Lung (tissue), 12 donors: ENCODE data around the gene STAT5B. TPM values are rescaled to one million over a fixed set of nuclear protein-coding genes. Genes with fewer than 3 reads are reported as not detected.

Source experiments
- ATAC-seq: fragments of 200-7000 bp; cut with Tn5 transposase; one replicate; pipeline ENCODE4 v1.9.1; 2020; ENCODE audit warnings: moderate number of reproducible peaks; ENCODE audit not compliant: insufficient read depth, low FRiP score
- DNase-seq, 3 donors: peaks; one replicate each; pipeline ENCODE4 v3.0.0-alpha.2; 2013 to 2017
- H3K27ac ChIP-seq, 2 donors: one replicate each; pipeline ENCODE4 v1.5.1; 2013; ENCODE audit warnings: mild to moderate bottlenecking in 2 of 2, moderate library complexity in 2 of 2, control low read depth in 1 of 2, inconsistent platforms in 1 of 2, low read depth in 1 of 2, low read length in 1 of 2
- H3K27me3 ChIP-seq, 3 donors: one replicate each; pipeline ENCODE4 v1.5.1; 2013; ENCODE audit warnings: low read length in 2 of 3; ENCODE audit not compliant: control insufficient read depth in 3 of 3, insufficient read depth in 3 of 3
- H3K36me3 ChIP-seq, 4 donors: one replicate each; pipeline ENCODE4 v1.5.1; 2013; ENCODE audit warnings: low read length in 4 of 4, mild to moderate bottlenecking in 1 of 4, moderate library complexity in 1 of 4; ENCODE audit not compliant: control insufficient read depth in 4 of 4, insufficient read depth in 4 of 4
- H3K4me1 ChIP-seq, 5 donors: one replicate each; pipeline ENCODE4 v1.5.1; 2013; ENCODE audit warnings: low read length in 5 of 5, mild to moderate bottlenecking in 2 of 5, moderate library complexity in 1 of 5; ENCODE audit not compliant: control insufficient read depth in 5 of 5, insufficient read depth in 5 of 5
- H3K4me3 ChIP-seq: one replicate; pipeline ENCODE4 v1.5.1; 2013; ENCODE audit warnings: mild to moderate bottlenecking, control low read depth, moderate library complexity
- H3K9ac ChIP-seq, 2 donors: one replicate each; pipeline ENCODE4 v1.5.1; 2013; ENCODE audit warnings: low read length in 2 of 2, control low read depth in 1 of 2; ENCODE audit not compliant: insufficient read depth in 1 of 2
- H3K9me3 ChIP-seq, 4 donors: one replicate each; pipeline ENCODE4 v1.5.1; 2013; ENCODE audit warnings: low read length in 3 of 4, mild to moderate bottlenecking in 1 of 4, moderate library complexity in 1 of 4; ENCODE audit not compliant: control insufficient read depth in 4 of 4, insufficient read depth in 3 of 4
- CTCF ChIP-seq: IDR thresholded peaks from 2 replicates; pipeline ENCODE4 v1.5.1; 2012; ENCODE audit warnings: mild to moderate bottlenecking; ENCODE audit errors: control extremely low read depth, extremely low read depth
- WGBS, 2 donors: extraction: QIAGEN DNeasy Blood & Tissue Kit; methylation state at CpG; one replicate each; pipeline ENCODE4 v1.1.7; 2013; 5-methylcytosine and 5-hydroxymethylcytosine counted together
- polyA plus RNA-seq, 2 donors: library from polyadenylated mRNA; stranded (reverse); fragments of 200-250 nt; gene quantifications; one replicate each; pipeline ENCODE4 v1.2.1, GENCODE V29; 2013
- total RNA-seq, 2 donors: library from RNA; depleted of rRNA in 1 of 2; stranded (reverse); fragments of >200 nt in 1 of 2; gene quantifications; one replicate each; pipeline ENCODE4 v1.2.1, GENCODE V29; 2014 to 2021
- donor health status: control.
- donor health status: control.
- donor health status: Bipolar disorder and iron deficiency.
- donor health status: healthy.
- donor health status: DM: yes; HTN: yes; CAD: no.

The STAT5B gene
- total and polyA plus RNA-seq, 4 donors = 23.3 to 53.6 (median 48.1) TPM

GRCh38 chr17:42159796-42160530, 116.2 kb downstream of the STAT5B start:
- Histone ChIP-seq H3K36me3 (no peaks in the 10 kb centered on the region), H3K27ac (no peak overlapping the region), H3K9me3 (no peaks in the 10 kb centered on the region), H3K9ac (no peak overlapping the region), H3K27me3 (no peaks in the 10 kb centered on the region), H3K4me3 (no peak overlapping the region), H3K4me1 (peaks cover 0 to 16% (median 5%) of the 10 kb centered on the region in 5 donors)
- ATAC-seq (no peak), DNase-seq (peak; percentile 25 to 39 (median 37))
- 73 to 84% methylated on average over 14 of the region's 14 CpGs for WGBS, 2 donors
- no peak for TF ChIP-seq CTCF

- Histone ChIP-seq H3K9ac (no peak overlapping the region), H3K36me3 (peaks cover 0 to 4% (median 2%) of the 10 kb centered on the region in 4 donors), H3K27me3 (no peaks in the 10 kb centered on the region), H3K4me1 (peaks cover 4 to 22% (median 12%) of the 10 kb centered on the region in 5 donors), H3K27ac (no peak overlapping the region), H3K4me3 (no peak overlapping the region), H3K9me3 (no peaks in the 10 kb centered on the region)
- no peak for TF ChIP-seq CTCF
- ATAC-seq (no peak), DNase-seq (no peak)
- WGBS, 2 donors = 42 to 46% methylated on average over 17 of the region's 17 CpGs
Measured at GRCh38 chr17:42155614-42156045, 120.6 kb downstream of the STAT5B start.

- no peaks in the 10 kb centered on the region for H3K9me3 ChIP-seq
- H3K4me1 ChIP-seq = peaks cover 6 to 11% (median 7%) of the 10 kb centered on the region in 5 donors
- DNase-seq = no peak
- no peaks in the 10 kb centered on the region for H3K27me3 ChIP-seq
- 8 to 9% methylated on average over 15 of the region's 15 CpGs for WGBS, 2 donors
- no peak for ATAC-seq
- H3K36me3 ChIP-seq = peaks cover 0 to 7% (median 2%) of the 10 kb centered on the region in 4 donors
- peak overlapping the region; percentile 94 for H3K4me3 ChIP-seq
- H3K9ac ChIP-seq = peak overlapping the region; percentile 83 to 87
- TF ChIP-seq CTCF = no peak
- peak overlapping the region; percentile 73 to 78 for H3K27ac ChIP-seq
Measured at GRCh38 chr17:42153919-42154742, 122.1 kb downstream of the STAT5B start.

Other genes with a start within 250 kb of the STAT5B start
- 1 to 10 TPM; 1.7 to 3.6 TPM for gene C17orf113, start 225.8 kb downstream of the STAT5B start, total RNA-seq
- gene C17orf113, start 225.8 kb downstream of the STAT5B start, polyA plus RNA-seq = under 1 TPM; 0.38 to 0.71 TPM
- under 1 TPM; 0.34 to 0.40 TPM for gene ZNF385C, start 177.9 kb downstream of the STAT5B start, total RNA-seq
- gene ZNF385C, start 177.9 kb downstream of the STAT5B start, polyA plus RNA-seq = under 1 TPM; 0.14 to 0.57 TPM
- 10 to 100 TPM; 14.7 to 28.6 TPM for gene DHX58, start 163.7 kb downstream of the STAT5B start, total RNA-seq
- gene DHX58, start 163.7 kb downstream of the STAT5B start, polyA plus RNA-seq = 10 to 100 TPM; 22.9 to 35.1 TPM
- 10 to 100 TPM; 18.8 to 37.1 TPM for gene KAT2A, start 155.0 kb downstream of the STAT5B start, total RNA-seq
- gene KAT2A, start 155.0 kb downstream of the STAT5B start, polyA plus RNA-seq = 10 to 100 TPM; 28.3 to 56.8 TPM
- under 1 TPM in 1 of 2 donors, not detected in 1; 0.20 TPM for gene HSPB9, start 153.6 kb downstream of the STAT5B start, total RNA-seq
- gene HSPB9, start 153.6 kb downstream of the STAT5B start, polyA plus RNA-seq = under 1 TPM; 0.03 to 0.18 TPM
- gene RAB5C, start 121.4 kb downstream of the STAT5B start, total RNA-seq = 100 to 1,000 TPM in 1 of 2 donors, 10 to 100 TPM in 1; 73.0 to 180 TPM
- 100 to 1,000 TPM; 132 to 307 TPM for gene RAB5C, start 121.4 kb downstream of the STAT5B start, polyA plus RNA-seq
- gene KCNH4, start 95.2 kb downstream of the STAT5B start, total RNA-seq = under 1 TPM; 0.11 to 0.31 TPM
- gene KCNH4, start 95.2 kb downstream of the STAT5B start, polyA plus RNA-seq = under 1 TPM; 0.04 to 0.57 TPM
- not detected for gene HCRT, start 90.9 kb downstream of the STAT5B start, total RNA-seq
- not detected for gene HCRT, start 90.9 kb downstream of the STAT5B start, polyA plus RNA-seq
- 10 to 100 TPM; 17.2 to 33.3 TPM for gene GHDC, start 81.9 kb downstream of the STAT5B start, total RNA-seq
- gene GHDC, start 81.9 kb downstream of the STAT5B start, polyA plus RNA-seq = 10 to 100 TPM; 19.3 to 26.0 TPM
- 10 to 100 TPM; 20.9 to 52.0 TPM for gene STAT5A, start 12.1 kb upstream of the STAT5B start, total RNA-seq
- 10 to 100 TPM; 16.4 to 42.8 TPM for gene STAT5A, start 12.1 kb upstream of the STAT5B start, polyA plus RNA-seq
- gene STAT3, start 112.1 kb upstream of the STAT5B start, total RNA-seq = 100 to 1,000 TPM; 267 to 297 TPM
- 100 to 1,000 TPM in 1 of 2 donors, 10 to 100 TPM in 1; 69.9 to 211 TPM for gene STAT3, start 112.1 kb upstream of the STAT5B start, polyA plus RNA-seq
- gene CAVIN1, start 146.9 kb upstream of the STAT5B start, total RNA-seq = 100 to 1,000 TPM; 185 to 277 TPM
- 100 to 1,000 TPM; 110 to 134 TPM for gene CAVIN1, start 146.9 kb upstream of the STAT5B start, polyA plus RNA-seq
- 100 to 1,000 TPM in 1 of 2 donors, 10 to 100 TPM in 1; 85.1 to 203 TPM for gene ATP6V0A1, start 182.5 kb upstream of the STAT5B start, total RNA-seq
- gene ATP6V0A1, start 182.5 kb upstream of the STAT5B start, polyA plus RNA-seq = 10 to 100 TPM; 44.4 to 63.9 TPM